Karpas-422 (cell line): ENCODE data around the gene EML3. TPM values are rescaled to one million over a fixed set of nuclear protein-coding genes. Genes with fewer than 3 reads are reported as not detected.

Source experiments
- DNase-seq: peaks from one replicate; pipeline ENCODE4 v3.0.0-alpha.2; 2015
- H2AFZ ChIP-seq: fragments of 200-600 bp; sonication (generic); 2 replicates; pipeline ENCODE4 v1.6.1; 2014; ENCODE audit warnings: antibody characterized with exemption, low read length, mixed read lengths
- H3K27ac ChIP-seq: fragments of 200-600 bp; sonication (generic); 2 replicates; pipeline ENCODE4 v1.5.1; 2014; ENCODE audit warnings: mild to moderate bottlenecking, low read length, moderate library complexity
- H3K27me3 ChIP-seq: fragments of 200-600 bp; sonication (generic); 2 replicates; pipeline ENCODE4 v1.6.1; 2014; ENCODE audit warnings: low read length, mixed read lengths
- H3K36me3 ChIP-seq: fragments of 200-600 bp; sonication (generic); 2 replicates; pipeline ENCODE4 v1.6.1; 2014; ENCODE audit warnings: low read length, mixed read lengths; ENCODE audit not compliant: insufficient read depth
- H3K4me1 ChIP-seq: fragments of 200-600 bp; sonication (generic); 2 replicates; pipeline ENCODE4 v1.6.1; 2014; ENCODE audit warnings: mild to moderate bottlenecking, low read length, mixed read lengths
- H3K4me2 ChIP-seq: fragments of 200-600 bp; sonication (generic); 2 replicates; pipeline ENCODE4 v1.6.1; 2014; ENCODE audit warnings: low read length, low read depth, mild to moderate bottlenecking; ENCODE audit not compliant: poor library complexity, severe bottlenecking
- H3K4me3 ChIP-seq: fragments of 200-600 bp; sonication (generic); 2 replicates; pipeline ENCODE4 v1.5.1; 2014; ENCODE audit warnings: mild to moderate bottlenecking, antibody characterized with exemption, low read length, mixed read lengths
- H3K79me2 ChIP-seq: fragments of 200-600 bp; sonication (generic); 2 replicates; pipeline ENCODE4 v1.6.1; 2014; ENCODE audit warnings: mild to moderate bottlenecking, low read length, mixed read lengths
- H3K9ac ChIP-seq: fragments of 200-600 bp; sonication (generic); 2 replicates; pipeline ENCODE4 v1.6.0; 2014; ENCODE audit warnings: low read length
- H3K9me2 ChIP-seq: fragments of 200-600 bp; sonication (generic), shearing (Covaris generic); replicated peaks from 2 replicates; pipeline ENCODE4 v1.6.0; 2014; ENCODE audit warnings: mild to moderate bottlenecking, low read length, moderate library complexity; ENCODE audit not compliant: insufficient read depth
- H3K9me3 ChIP-seq: fragments of 300-700, 200-600 bp; sonication (generic); 2 replicates; pipeline ENCODE4 v1.6.1; 2014; ENCODE audit warnings: low read length, mixed read lengths
- H4K20me1 ChIP-seq: fragments of 200-600 bp; sonication (generic); 2 replicates; pipeline ENCODE4 v1.6.1; 2014; ENCODE audit warnings: mild to moderate bottlenecking, antibody characterized with exemption, low read length, low read depth; ENCODE audit not compliant: insufficient read depth
- total RNA-seq: library from RNA; depleted of rRNA; stranded (reverse); fragments of >200 nt; shearing (Covaris generic); gene quantifications from 2 replicates; pipeline ENCODE4 v1.2.3, GENCODE V29; 2014; ENCODE audit warnings: low replicate concordance

EML3 gene
- total RNA-seq, 1 experiment from 2014 or later, result 21.2 TPM

DNA sequence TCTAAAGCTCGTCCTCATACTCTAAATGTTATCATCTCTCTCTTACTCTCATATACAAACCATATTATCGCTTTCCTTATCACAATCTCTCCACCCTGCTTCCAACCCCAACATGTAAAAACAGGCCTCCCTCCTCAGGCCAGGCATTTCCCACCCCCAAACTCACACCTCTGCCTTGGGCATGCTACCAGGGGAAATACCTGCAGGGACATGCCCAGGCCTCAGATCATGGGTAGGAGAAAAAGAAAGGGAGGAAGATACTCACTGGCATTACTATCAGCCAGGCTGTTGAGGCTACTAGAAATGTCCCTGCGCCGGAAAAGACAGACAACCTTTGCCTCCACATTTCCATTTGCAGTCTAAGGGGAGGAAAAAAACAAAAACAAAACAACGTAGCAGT lies 12.7 kb downstream of the EML3 start:
- no peak for DNase-seq
- peaks cover 14% of the 10 kb centered on the region; the same call in 1 of the 2 replicates for H4K20me1 ChIP-seq

GRCh38 chr11:62599069-62599696 lies 13.4 kb downstream of the EML3 start:
- H3K27ac ChIP-seq, result peak overlapping the region; percentile 89
- no peaks in the 10 kb centered on the region for H3K9me3 ChIP-seq
- peaks cover 43% of the 10 kb centered on the region for H3K36me3 ChIP-seq
- no peaks in the 10 kb centered on the region for H3K27me3 ChIP-seq
- no peak overlapping the region for H2AFZ ChIP-seq
- no peaks in the 10 kb centered on the region for H3K9me2 ChIP-seq
- H3K4me1 ChIP-seq, result peaks cover 30% of the 10 kb centered on the region
- H3K9ac ChIP-seq, result peak overlapping the region; percentile 100
- peaks cover 14% of the 10 kb centered on the region; the same call in 1 of the 2 replicates for H4K20me1 ChIP-seq
- peak overlapping the region; percentile 78 for H3K4me2 ChIP-seq
- H3K79me2 ChIP-seq, result peaks cover 38% of the 10 kb centered on the region
- DNase-seq, result peak; percentile 98
- peak overlapping the region; percentile 80 for H3K4me3 ChIP-seq

More for the DNA sequence above, 12.7 kb downstream of the EML3 start:
- Histone ChIP-seq H3K4me2 (peak overlapping the region; percentile 78), H2AFZ (no peak overlapping the region), H3K9ac (peak overlapping the region; percentile 100), H3K27ac (peak overlapping the region; percentile 89), H3K27me3 (no peaks in the 10 kb centered on the region), H3K79me2 (peaks cover 38% of the 10 kb centered on the region), H3K9me3 (no peaks in the 10 kb centered on the region), H3K9me2 (no peaks in the 10 kb centered on the region), H3K4me1 (peaks cover 30% of the 10 kb centered on the region), H3K4me3 (peak overlapping the region; percentile 80), H3K36me3 (peaks cover 39% of the 10 kb centered on the region)

GRCh38 chr11:62595124-62595523 lies 17.5 kb downstream of the EML3 start:
- Histone ChIP-seq H3K27me3 (no peaks in the 10 kb centered on the region), H3K4me1 (peaks cover 46% of the 10 kb centered on the region), H3K9me3 (no peaks in the 10 kb centered on the region), H3K4me3 (no peak overlapping the region), H3K79me2 (peaks cover 35% of the 10 kb centered on the region), H4K20me1 (0 out of 2 replicates have a peak, but pooled peaks cover 14% of the 10 kb centered on the region), H3K27ac (no peak overlapping the region), H3K9me2 (no peaks in the 10 kb centered on the region), H3K36me3 (peaks cover 53% of the 10 kb centered on the region), H2AFZ (no peak overlapping the region), H3K9ac (no peak overlapping the region), H3K4me2 (no peak overlapping the region)
- no peak for DNase-seq

GRCh38 chr11:62593434-62594044 lies 19.0 kb downstream of the EML3 start:
- no peaks in the 10 kb centered on the region for H3K27me3 ChIP-seq
- H3K4me1 ChIP-seq, result peaks cover 38% of the 10 kb centered on the region
- no peak overlapping the region for H2AFZ ChIP-seq
- no peaks in the 10 kb centered on the region for H3K9me3 ChIP-seq
- peak; percentile 91 for DNase-seq
- no peak overlapping the region for H3K9ac ChIP-seq
- H3K79me2 ChIP-seq, result peaks cover 37% of the 10 kb centered on the region
- H3K4me2 ChIP-seq, result peak overlapping the region; percentile 88
- H3K36me3 ChIP-seq, result peaks cover 40% of the 10 kb centered on the region
- H4K20me1 ChIP-seq, result 0 out of 2 replicates have a peak, but pooled peaks cover 6% of the 10 kb centered on the region
- no peak overlapping the region for H3K27ac ChIP-seq
- H3K4me3 ChIP-seq, result no peak overlapping the region
- no peaks in the 10 kb centered on the region for H3K9me2 ChIP-seq

DNA sequence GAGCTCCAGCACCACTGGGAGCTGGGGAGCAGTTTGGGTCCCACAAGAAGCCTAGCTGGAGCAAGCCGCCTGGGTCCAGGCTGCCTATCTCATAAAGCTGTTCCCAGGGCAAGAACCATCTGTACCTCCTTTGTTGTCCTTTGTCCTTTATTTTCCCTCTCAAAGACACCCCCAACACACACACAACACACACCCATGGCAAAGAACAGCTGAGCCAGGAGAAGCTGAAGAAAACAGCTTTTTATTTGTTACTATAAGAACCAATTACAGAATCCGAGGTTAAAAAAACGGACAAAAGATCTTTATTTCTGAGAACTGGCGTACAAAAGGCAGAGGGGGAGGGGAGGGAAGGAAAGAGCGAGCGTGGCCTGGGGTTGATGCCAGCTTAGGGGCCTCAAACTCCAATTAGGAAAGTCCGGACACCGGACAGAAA lies 19.6 kb downstream of the EML3 start:
- Histone ChIP-seq H3K79me2 (peaks cover 34% of the 10 kb centered on the region), H3K36me3 (peaks cover 36% of the 10 kb centered on the region; the same call in 1 of the 2 replicates), H3K9me2 (no peaks in the 10 kb centered on the region), H2AFZ (no peak overlapping the region), H4K20me1 (0 out of 2 replicates have a peak, but pooled peaks cover 5% of the 10 kb centered on the region), H3K4me2 (peak overlapping the region; percentile 88), H3K27ac (peak overlapping the region; percentile 83), H3K4me3 (peak overlapping the region; percentile 74; the same call in 1 of the 2 replicates), H3K9ac (peak overlapping the region; percentile 86), H3K4me1 (peaks cover 34% of the 10 kb centered on the region), H3K27me3 (no peaks in the 10 kb centered on the region), H3K9me3 (no peaks in the 10 kb centered on the region)
- no peak for DNase-seq

DNA sequence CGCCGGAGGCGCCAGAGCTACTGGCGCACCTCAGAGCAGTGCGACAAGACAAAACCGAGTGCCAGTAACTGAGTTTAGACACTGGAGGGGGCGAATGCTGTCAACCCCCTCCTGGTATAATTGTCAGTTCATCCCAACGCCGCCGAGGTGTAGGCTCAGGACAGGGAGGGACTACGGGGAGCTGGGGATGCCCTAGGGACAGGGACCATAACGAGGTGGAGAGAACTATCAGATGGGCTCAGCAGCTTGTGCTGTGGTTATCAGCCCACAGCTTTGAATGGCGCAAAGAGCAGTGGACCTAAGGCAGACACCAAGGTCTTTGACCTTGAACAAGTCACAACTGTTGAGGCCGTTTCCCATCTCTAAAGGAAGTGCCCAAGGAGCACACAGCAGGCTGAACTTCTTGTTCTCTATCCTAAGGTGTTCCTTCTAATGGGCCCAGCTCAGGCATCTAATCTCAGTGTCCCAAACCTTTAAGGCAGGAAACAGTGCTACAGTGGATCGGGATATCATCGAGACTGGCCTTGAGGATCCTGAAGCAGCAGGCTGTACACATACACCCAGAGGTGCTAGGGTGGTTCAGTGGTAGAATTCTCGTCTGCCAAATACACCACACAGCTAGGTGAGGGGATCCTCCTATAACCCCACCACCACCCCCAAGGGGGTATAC lies 20.3 kb downstream of the EML3 start:
- Histone ChIP-seq H3K9ac (peak overlapping the region; percentile 86), H3K9me3 (no peaks in the 10 kb centered on the region), H3K36me3 (peaks cover 36% of the 10 kb centered on the region; the same call in 1 of the 2 replicates), H4K20me1 (no peaks in the 10 kb centered on the region), H3K9me2 (no peaks in the 10 kb centered on the region), H3K27ac (peak overlapping the region; percentile 83), H3K4me1 (peaks cover 34% of the 10 kb centered on the region), H3K4me2 (peak overlapping the region; percentile 88), H3K79me2 (peaks cover 37% of the 10 kb centered on the region), H3K4me3 (peak overlapping the region; percentile 74), H3K27me3 (no peaks in the 10 kb centered on the region), H2AFZ (no peak overlapping the region)
- DNase-seq, result no peak

DNA sequence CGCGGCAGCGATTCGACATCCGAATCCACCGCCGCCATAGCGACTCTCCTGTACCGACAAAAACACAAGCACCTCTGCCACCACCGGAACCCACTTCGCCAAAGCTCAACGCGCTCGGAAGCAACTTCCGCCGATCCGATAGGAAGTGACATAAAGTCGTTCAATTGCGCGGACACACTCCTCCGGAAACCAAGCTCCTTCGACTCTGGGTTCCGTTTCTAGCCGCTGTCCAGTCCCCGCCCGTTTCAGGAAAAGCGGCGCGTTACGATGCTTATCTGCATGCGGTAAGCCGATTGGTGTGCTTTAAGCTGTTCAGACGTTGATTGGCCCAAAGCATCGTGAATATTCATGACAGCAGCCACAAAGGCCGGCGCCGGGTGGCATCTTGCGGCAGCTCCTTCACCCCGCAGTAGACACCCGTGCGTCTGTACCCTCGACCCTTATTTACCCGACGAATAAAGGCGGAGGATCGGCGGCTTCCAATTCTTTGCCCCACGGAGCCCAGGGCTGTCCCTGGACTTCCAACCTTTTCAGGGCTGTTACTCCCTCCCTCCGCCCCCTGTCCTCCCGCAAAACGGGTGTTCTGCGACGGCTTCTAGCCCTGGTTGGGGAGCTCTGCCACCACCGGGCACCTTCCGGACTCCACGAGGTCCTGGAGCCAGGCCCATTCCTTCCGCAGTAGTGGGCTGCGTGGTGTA lies 21.0 kb downstream of the EML3 start, which contains the start of gene TUT1:
Gene TUT1 (minus strand): TSS at position 76 of the 698 bp plus-strand sequence. CDS start 38 bp downstream, at position 38.
- Histone ChIP-seq H4K20me1 (no peaks in the 10 kb centered on the region), H3K4me2 (peak within 1 kb of the TSS; percentile 88), H3K4me1 (peaks cover 34% of the 10 kb centered on the region), H2AFZ (no peak within 1 kb of the TSS), H3K27me3 (no peaks in the 10 kb centered on the region), H3K9ac (peak within 1 kb of the TSS; percentile 86), H3K9me3 (no peaks in the 10 kb centered on the region), H3K27ac (peak within 1 kb of the TSS; percentile 83), H3K79me2 (peaks cover 38% of the 10 kb centered on the region), H3K4me3 (peak within 1 kb of the TSS; percentile 93), H3K36me3 (peaks cover 34% of the 10 kb centered on the region; the same call in 1 of the 2 replicates), H3K9me2 (no peaks in the 10 kb centered on the region)
- peak; percentile 100 for DNase-seq
